HL-60/S4 treated with phorbol 12-myristate 13-acetate at 8.2 ng/mL for 4 days and 3 days (cell line): ENCODE measurements around the gene ZMYND15.

Source experiments
- in situ Hi-C: fragments of 300-500 bp; cut with MboI; formaldehyde crosslinking; loops from 2 replicates; pipeline ENCODE4 v1.15.0; 2022; ENCODE audit warnings: low sequenced_read_pairs

ZMYND15 gene

GRCh38 chr17:4715063-4715744 is 24.4 kb upstream of the ZMYND15 start:
- in situ Hi-C loops = loop anchor here (10.0 kb wide), 1 partner anchor 170 kb away; no protein-coding TSS in a partner anchor

- in situ Hi-C loops = loop anchor here (10.0 kb wide), 1 partner anchor 169 kb away; no protein-coding TSS in a partner anchor
These were observed 23.6 kb upstream of the ZMYND15 start for GRCh38 chr17:4716081-4716480.

- in situ Hi-C loops = loop anchor here (10.0 kb wide), 1 partner anchor 167 kb away; no protein-coding TSS in a partner anchor
These were observed 21.8 kb upstream of the ZMYND15 start for GRCh38 chr17:4717791-4718190.

GRCh38 chr17:4718276-4718675 is 21.4 kb upstream of the ZMYND15 start:
- in situ Hi-C loops = loop anchor here (10.0 kb wide), 1 partner anchor 167 kb away; no protein-coding TSS in a partner anchor

- in situ Hi-C loops = loop anchor here (10.0 kb wide), 1 partner anchor 166 kb away; no protein-coding TSS in a partner anchor
These were observed 20.5 kb upstream of the ZMYND15 start for GRCh38 chr17:4719146-4719545.

- in situ Hi-C loops = loop anchor here (10.0 kb wide), 1 partner anchor 165 kb away; no protein-coding TSS in a partner anchor
These were observed 19.9 kb upstream of the ZMYND15 start for GRCh38 chr17:4719684-4720221.

GRCh38 chr17:4720787-4721186 is 18.8 kb upstream of the ZMYND15 start:
- in situ Hi-C loops = no loop called here

GRCh38 chr17:4721203-4722135 is 18.2 kb upstream of the ZMYND15 start:
- in situ Hi-C loops = no loop called here

- in situ Hi-C loops = no loop called here
These were observed 16.9 kb upstream of the ZMYND15 start for GRCh38 chr17:4722678-4723240.

GRCh38 chr17:4724650-4725049 is 15.0 kb upstream of the ZMYND15 start:
- in situ Hi-C loops = no loop called here

- in situ Hi-C loops = no loop called here
These were observed 13.9 kb upstream of the ZMYND15 start for GRCh38 chr17:4725646-4726310.

GRCh38 chr17:4728124-4728523 is 11.5 kb upstream of the ZMYND15 start:
- in situ Hi-C loops = no loop called here

GRCh38 chr17:4733073-4733531 is 6.5 kb upstream of the ZMYND15 start:
- in situ Hi-C loops = no loop called here

GRCh38 chr17:4734857-4735475 is 4.7 kb upstream of the ZMYND15 start:
- in situ Hi-C loops = no loop called here

GRCh38 chr17:4735876-4736651 is 3.6 kb upstream of the ZMYND15 start:
- in situ Hi-C loops = no loop called here

GRCh38 chr17:4738136-4739121 is 1.2 kb upstream of the ZMYND15 start:
- in situ Hi-C loops = no loop called here

GRCh38 chr17:4740025-4740351 is 355 bp downstream of the ZMYND15 start:
- in situ Hi-C loops = no loop called here

GRCh38 chr17:4740584-4740983 is 951 bp downstream of the ZMYND15 start:
- in situ Hi-C loops = no loop called here
